GM19395 (cell line): ENCODE results near the gene ALDH3B1.
A peak's percentile ranks its signal among the peaks of the same experiment; 100 is the strongest.

ENCODE experiments used
- ATAC-seq: cut with Tn5 transposase; IDR thresholded peaks from one replicate; pipeline ENCODE4 v1.9.1; 2021; ENCODE audit warnings: mild to moderate bottlenecking, moderate library complexity; ENCODE audit not compliant: unreplicated experiment

Gene ALDH3B1

DNA sequence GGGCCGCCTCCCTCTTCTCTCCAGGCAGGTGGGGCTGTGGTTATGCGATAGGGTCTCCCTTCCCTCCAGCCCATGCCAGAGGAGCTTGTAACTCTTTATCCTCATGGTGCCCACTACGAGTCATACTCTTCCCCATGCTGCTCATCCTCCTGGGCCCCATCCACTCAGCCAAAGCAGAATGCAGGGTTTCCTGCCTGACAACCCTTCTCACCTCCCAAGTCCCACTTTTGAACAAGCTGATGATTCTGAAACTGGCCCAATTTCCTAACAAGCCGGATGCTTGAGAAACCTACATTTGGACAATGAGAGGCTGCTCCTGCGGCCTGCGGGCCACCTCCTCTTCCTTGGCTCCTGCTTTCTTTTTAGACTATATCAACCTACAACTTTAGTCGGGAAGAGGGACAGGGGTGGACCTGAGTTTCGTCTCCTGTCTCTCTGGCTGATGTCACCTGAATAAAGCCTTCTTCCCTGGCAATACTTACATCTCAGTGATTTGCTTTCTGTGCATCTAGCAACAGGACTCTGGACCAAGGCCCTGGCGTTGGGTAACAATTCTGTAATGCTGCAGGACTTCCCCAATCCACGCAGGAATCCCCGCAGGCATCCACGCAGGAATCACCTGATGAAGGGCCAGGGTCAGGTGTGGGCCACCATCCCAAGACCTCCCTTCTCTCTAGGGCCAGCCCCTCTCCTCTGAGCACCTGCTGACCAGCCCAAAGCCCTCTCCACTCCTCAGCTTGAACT lies 18.8 kb downstream of the ALDH3B1 start:
- no peak for ATAC-seq

GRCh38 chr11:68030318-68031143 lies 20.4 kb downstream of the ALDH3B1 start, which contains the start of gene NDUFS8:
Gene NDUFS8 (plus strand): TSS chr11:68030681. CDS start chr11:68032152, 1,471 bp downstream.
- ATAC-seq, result peak; percentile 94

- no peak for ATAC-seq
These were observed 21.0 kb downstream of the ALDH3B1 start for GRCh38 chr11:68031144-68031464.

DNA sequence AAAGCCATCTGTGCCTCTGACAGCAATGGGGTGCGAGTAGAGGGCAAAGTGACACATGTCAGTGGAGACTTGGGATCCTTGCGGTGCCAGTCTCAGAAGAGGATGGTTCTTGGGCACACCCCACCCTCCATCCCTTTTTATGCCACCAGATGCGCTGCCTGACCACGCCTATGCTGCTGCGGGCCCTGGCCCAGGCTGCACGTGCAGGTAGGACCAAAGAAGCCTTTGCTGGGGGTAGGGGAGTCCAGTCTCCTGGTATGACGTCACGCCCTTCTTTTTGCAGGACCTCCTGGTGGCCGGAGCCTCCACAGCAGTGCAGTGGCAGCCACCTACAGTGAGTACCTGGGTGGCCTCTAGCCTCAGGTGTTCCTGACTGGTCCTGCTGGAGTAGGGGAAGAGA lies 21.9 kb downstream of the ALDH3B1 start:
- no peak for ATAC-seq

DNA sequence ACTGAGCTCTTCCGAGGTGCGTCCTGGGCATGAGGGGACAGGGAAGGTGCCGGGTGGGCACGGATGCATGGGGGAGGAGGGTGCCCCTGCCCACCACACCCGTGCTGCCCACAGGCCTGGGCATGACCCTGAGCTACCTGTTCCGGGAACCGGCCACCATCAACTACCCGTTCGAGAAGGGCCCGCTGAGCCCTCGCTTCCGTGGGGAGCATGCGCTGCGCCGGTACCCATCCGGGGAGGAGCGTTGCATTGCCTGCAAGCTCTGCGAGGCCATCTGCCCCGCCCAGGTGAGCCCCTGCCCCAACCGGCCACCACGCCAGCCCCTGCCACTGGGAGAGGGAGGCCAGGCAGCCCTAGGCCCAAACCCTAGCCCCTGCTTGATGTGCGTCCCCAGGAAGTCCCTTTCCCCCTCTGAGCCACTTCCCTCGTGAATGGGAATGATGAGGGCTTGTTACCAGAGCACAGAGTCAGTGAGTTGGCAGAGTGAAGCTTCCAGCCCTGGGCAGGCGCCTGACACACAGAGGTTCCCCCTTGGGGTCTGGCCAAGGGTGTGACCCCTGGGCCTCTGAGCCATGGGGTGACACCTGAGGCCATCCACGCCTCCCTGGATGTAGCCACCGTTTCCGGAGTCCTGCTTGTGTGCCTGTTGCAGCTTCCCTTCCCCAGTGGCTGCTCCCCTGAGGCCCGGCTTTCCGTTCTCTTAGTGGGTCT lies 23.0 kb downstream of the ALDH3B1 start:
- ATAC-seq, result no peak

DNA sequence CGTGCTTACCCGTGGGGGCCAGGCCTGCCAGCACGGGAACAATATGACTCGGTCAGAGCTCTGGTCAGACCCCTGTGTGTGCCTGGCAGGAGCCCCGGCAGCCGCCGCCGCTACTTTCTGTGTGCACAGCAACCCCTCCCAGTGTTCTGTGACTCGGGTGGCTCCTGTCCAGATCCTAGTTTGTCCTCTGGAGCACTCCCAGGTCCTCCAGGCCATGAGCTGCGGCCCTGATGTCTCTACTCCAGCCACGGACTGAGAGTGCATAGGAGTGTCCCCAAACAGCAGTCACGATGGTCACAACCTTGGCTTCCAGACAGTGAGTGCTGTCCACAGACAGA lies 23.6 kb downstream of the ALDH3B1 start:
- no peak for ATAC-seq

- ATAC-seq, result no peak
These were observed 25.2 kb downstream of the ALDH3B1 start for GRCh38 chr11:68035266-68035876.

DNA sequence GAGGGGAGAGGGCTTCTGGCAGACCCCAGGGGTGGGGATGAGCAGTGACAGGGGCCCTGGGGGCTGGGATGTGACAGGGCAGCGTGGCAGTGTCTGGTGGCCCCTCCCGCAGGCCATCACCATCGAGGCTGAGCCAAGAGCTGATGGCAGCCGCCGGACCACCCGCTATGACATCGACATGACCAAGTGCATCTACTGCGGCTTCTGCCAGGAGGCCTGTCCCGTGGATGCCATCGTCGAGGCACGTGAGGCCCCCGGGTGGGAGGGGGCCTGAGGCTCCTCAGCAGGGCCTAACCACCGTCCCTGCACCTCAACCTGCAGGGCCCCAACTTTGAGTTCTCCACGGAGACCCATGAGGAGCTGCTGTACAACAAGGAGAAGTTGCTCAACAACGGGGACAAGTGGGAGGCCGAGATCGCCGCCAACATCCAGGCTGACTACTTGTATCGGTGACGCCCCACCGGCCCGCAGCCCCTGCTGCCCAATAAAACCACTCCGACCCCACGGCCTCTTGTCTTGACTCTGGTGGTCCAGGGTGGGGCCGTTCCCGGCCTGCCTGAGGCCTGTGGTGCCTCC lies 26.1 kb downstream of the ALDH3B1 start:
- no peak for ATAC-seq

DNA sequence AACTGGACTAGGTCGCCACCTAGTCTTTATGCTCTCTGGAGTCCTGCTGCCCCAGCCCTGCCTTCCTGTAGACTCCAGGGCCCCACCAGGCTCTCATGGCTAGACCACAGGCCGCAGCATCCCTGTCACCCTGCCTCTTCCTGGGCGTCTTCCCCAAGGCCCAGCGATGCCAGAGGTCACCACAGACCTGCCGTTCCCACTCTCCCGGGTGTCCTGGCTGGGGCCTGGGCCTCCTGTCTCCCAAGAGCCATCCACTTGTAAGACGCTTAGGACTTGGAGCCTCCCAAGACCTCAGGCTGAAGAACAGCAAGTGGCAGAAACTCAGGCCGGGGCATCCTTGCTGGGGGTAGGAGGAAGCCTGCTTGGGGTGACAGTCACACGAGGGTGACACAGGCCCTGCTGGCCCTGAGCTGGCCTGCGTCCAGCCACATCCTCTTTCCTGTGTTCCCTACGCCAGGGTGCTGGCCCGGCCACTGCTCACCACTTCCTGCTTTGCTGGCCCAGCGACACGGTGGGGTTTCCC lies 26.7 kb downstream of the ALDH3B1 start:
- no peak for ATAC-seq

DNA sequence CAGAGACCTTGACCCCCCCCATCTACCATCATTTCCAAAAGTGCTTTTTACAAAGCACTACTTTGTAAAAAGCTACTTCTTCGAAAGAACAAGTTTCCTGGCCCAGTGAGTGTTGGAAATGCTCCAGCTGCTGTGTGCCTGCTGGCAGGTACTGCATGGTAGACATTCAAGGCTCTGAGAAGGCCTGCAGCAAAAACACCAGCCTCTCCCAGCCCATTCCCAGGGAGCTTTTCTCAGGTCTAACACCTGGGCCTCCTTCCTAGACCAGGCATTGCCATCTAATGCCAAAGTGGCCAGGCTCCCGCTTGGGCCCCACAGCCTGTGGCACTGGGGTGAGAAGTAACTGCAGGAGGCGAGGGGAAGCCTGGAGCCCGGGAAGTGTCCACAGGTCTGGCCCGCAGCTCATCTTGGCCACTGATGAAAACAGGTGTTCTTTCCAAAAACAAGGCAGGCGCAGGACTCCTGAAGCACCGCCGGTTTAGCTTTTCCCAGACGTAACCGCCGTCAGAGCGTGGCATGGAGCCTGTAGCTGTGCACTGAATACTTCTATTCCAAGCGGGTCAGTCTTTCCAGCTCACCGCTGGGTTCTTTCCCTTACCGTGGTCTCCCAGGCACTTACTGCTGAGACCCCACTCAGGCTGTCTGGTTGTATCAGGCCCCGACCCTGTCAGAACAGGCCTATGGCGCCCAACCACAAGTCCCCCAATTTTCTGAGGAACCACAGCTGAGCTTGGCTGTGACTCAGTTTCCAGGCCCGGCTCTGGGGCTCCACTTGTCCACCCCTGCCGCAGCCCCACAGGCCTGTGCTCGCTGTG lies 27.5 kb downstream of the ALDH3B1 start:
- no peak for ATAC-seq

DNA sequence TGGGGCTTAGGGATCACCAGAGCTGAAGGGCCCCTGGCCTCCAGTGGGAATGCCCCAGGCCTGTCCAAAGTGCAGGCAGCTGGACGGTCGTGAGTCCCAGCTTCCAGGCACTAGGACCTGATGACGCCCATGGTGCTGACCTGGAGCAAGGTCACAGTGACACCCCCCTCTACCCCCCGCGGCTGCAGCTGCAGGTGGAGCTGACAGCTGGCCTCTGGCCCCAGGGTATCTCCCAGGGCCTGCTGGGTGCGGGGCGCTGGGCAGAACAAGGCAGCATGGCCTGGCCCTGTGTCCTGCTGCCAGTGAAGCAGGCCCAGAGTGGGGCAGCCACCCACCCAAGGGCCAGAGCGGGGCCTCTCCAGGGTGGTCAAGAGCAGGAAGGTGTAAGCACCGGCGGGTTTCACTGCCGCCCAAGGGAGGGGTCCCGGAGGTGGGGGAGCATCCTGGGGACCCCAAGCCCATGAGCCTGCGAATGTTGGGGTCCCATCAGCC lies 28.1 kb downstream of the ALDH3B1 start:
- ATAC-seq, result no peak

DNA sequence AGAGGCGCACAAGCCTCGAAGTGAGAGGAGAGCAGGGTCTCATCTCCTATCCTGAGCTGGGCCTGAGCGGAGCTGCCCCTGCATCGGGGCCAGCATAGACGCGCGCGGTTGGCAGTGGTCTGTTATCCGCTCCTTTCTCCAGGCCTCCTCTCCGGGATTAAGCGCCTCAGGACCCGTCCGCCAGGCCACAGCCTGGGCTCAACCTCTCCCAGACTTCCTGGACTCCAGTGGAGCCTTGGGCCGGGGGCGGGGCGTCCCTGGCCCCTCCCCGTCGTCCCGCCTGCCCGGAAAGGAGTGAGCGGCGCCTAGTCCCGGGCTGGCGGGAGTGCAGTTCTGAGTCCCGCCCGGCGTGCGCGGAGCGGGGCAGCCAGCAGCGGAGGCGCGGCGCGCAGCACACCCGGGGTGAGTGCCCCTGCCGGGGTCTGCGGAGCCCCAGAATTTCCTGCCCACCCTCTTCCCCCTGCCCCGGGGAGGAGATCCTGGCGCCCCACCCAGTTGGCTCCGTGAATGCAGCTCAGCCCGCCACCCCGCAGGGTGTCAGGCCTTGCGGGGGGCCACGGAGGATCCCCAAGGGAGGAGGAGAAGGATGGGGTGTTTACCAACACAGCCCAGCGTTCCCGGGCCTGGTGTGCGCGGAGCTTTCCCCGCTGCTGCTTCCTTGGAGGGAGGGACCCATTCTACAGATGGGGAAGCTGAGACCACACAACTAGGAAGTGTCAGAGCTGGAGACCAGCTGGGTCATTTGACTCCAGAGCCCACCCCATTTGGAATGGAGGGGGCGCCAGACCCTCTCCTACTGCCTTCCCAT lies 28.8 kb downstream of the ALDH3B1 start, which contains the start of gene TCIRG1:
TSS of gene TCIRG1 (plus strand) at position 308 of the 808 bp plus-strand sequence. CDS start 2,247 bp downstream, outside the sequence.
- peak; percentile 51 for ATAC-seq

DNA sequence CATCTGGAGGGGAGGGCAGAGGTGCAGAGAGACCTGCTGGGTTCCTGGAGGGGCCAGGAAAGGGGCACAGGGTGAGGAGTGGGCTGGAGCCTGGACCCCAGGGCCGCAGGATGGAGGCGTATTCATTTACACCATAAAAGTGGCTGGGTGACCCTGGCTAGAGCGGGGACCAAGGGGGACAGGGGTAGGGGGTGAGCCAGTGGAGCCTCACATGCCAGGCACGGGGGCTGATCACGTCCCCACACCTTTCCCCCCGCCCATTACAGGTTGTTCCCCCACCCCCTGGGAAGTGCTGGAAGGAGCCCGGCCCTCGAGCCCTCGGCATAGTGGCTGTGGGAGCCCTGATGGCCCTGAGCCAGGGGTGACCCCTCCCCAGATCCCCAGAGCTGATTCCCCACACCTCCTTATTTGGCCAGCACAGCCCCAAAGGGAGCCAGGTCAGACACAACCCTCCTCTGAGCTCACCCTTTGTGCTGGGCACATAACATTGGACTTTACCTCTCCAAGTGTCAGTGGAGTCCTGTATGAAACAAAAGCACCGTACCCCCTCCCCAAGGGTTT lies 29.5 kb downstream of the ALDH3B1 start:
- no peak for ATAC-seq

- peak; percentile 55 for ATAC-seq
These were observed 30.2 kb downstream of the ALDH3B1 start for GRCh38 chr11:68040101-68040956.

DNA sequence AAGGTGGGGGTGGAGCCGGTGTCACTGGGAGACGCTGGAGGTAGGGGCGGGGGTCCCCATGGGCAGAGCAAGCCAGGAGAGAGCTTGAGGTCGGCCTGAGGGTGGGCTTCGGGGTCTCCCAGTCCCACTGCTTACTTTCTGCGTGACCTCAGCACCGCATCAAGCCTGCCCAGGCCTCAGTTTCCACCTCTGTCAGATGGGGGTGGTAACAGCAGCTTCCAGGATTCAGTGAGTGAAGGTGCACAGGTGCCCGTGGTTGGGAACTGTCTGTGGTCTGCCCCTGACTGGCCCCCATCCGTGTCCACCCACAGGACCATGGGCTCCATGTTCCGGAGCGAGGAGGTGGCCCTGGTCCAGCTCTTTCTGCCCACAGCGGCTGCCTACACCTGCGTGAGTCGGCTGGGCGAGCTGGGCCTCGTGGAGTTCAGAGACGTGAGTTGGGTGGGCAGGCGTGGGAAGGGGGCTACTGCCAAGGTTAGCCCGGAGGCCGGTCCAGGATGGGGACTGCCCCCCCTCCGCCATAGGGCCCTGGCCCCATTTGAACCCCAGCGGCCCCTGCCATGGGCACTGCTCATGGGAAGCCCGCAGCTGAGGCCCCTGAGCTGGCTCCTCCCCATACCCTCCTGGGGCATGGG lies 30.9 kb downstream of the ALDH3B1 start:
- no peak for ATAC-seq

- ATAC-seq, result no peak
These were observed 31.6 kb downstream of the ALDH3B1 start for GRCh38 chr11:68041617-68042218.
